ENCODE results near the gene SPCS2. TPM values are rescaled to one million over a fixed set of nuclear protein-coding genes. Genes with fewer than 3 reads are reported as not detected.
"Not testable (repeated sequence)": the region's sequence is repeated elsewhere in the genome, so short reads cannot be mapped to it uniquely, and the experiment has no call there.

SPCS2 gene
- total RNA-seq, 1 experiment from 2014 or later = 15.6 TPM

DNA sequence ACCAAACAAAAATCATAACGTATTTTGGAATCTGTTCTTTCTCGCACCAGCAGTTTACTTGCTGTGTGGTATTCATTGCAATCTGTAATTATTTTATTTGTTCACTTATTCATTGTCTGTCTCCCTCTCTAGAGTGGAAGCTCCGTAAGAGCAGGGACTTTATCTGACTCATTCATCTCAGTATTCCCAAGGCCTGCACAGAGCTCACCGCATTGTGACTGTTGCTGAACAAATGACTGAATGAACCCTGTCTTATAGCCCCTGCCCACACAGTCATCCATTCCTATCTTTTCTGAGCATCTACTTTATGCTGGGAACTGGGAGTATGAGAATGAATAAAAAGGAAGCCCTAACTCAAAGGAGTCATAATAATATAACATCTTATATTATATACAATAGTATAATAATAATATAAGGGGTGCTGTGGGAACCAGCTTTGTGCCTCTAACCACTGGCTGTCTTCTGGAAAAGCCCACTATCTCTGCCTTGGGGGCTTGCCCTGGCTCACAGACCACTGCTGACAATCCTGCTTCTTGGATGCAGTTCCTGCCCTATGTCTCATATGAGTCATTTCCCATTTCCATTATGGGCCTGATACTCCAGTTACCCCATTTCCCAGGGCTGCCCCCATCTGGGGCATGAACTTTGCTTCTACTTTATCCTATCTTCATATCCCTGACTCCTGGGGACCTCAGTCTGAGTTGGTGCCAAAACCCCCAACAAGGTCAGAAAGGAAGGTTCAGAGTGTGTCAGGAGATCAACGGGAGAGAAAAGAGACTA is 11.2 kb upstream of the SPCS2 start:
- peak; percentile 2 for DNase-seq
- H3K4me3 ChIP-seq = no peak overlapping the region
- H3K36me3 ChIP-seq = peaks cover 13% of the 10 kb centered on the region
- no peaks in the 10 kb centered on the region for H3K9me3 ChIP-seq
- no peaks in the 10 kb centered on the region for H3K27me3 ChIP-seq

DNA sequence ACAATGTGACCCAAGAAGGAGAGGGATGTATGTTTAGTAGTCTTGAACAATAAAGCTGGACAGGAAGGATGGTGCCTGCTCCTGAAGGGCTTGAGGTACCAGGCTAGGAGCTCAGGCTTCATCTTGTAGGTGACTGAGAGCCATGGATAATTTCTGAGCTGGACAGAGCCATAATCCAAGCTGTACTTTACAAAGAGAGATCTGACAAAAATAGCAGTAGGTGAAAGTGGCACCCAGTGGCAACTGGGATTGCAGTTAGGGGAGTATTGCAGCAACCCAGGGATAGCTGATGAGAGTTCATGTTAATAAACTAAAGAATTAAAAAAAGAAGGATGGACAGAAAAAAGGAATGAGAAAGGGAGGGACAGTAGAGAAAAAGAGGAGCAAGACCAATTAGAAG is 7.6 kb upstream of the SPCS2 start:
- peaks cover 11% of the 10 kb centered on the region for H3K36me3 ChIP-seq
- DNase-seq = no peak

GRCh38 chr11:74942073-74942759 is 6.8 kb upstream of the SPCS2 start:
- DNase-seq = no peak
- H3K4me3 ChIP-seq = no peak overlapping the region
- no peaks in the 10 kb centered on the region for H3K27me3 ChIP-seq
- H3K9me3 ChIP-seq = no peaks in the 10 kb centered on the region
- peaks cover 10% of the 10 kb centered on the region for H3K36me3 ChIP-seq

More for the DNA sequence above, 7.6 kb upstream of the SPCS2 start:
- Histone ChIP-seq H3K27me3 (no peaks in the 10 kb centered on the region), H3K4me3 (no peak overlapping the region), H3K9me3 (no peaks in the 10 kb centered on the region)

- no peaks in the 10 kb centered on the region for H3K9me3 ChIP-seq
- peak overlapping the region; percentile 92 for H3K4me3 ChIP-seq
- peaks cover 27% of the 10 kb centered on the region for H3K36me3 ChIP-seq
- no peaks in the 10 kb centered on the region for H3K27me3 ChIP-seq
- DNase-seq = peak; percentile 1
Measured at GRCh38 chr11:74948546-74948897, 544 bp upstream of the SPCS2 start.

- Histone ChIP-seq H3K9me3 (no peaks in the 10 kb centered on the region), H3K4me3 (peak overlapping the region; percentile 92), H3K36me3 (peaks cover 32% of the 10 kb centered on the region), H3K27me3 (no peaks in the 10 kb centered on the region)
- no peak for DNase-seq
Measured at GRCh38 chr11:74949753-74950137, 679 bp downstream of the SPCS2 start.

- H3K27me3 ChIP-seq = no peaks in the 10 kb centered on the region
- H3K36me3 ChIP-seq = peaks cover 35% of the 10 kb centered on the region
- peak overlapping the region; percentile 92 for H3K4me3 ChIP-seq
- H3K9me3 ChIP-seq = no peaks in the 10 kb centered on the region
- no peak for DNase-seq
Measured at GRCh38 chr11:74950374-74950969, 1.4 kb downstream of the SPCS2 start.

DNA sequence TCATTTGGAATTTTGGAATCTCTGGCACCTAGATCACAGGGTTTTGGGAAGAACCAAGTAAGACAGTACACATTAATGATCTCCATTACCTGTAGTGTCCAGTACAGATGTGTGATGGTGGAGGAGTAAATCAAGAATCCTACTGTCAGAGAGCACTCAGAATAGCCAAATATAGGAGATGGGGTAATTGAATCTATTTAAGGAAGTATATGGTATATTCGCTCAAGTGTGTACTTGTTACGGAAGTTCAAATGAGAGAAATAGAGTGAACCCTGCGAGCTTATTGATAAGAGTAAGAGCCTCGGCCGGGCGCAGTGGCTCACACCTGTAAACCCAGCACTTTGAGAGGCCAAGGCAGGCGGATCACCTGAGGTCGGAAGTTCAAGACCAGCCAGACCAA is 2.2 kb downstream of the SPCS2 start:
- Histone ChIP-seq H3K9me3 (no peaks in the 10 kb centered on the region), H3K27me3 (no peaks in the 10 kb centered on the region), H3K4me3 (no peak overlapping the region), H3K36me3 (peaks cover 35% of the 10 kb centered on the region)
- no peak for DNase-seq

- H3K9me3 ChIP-seq = no peaks in the 10 kb centered on the region
- H3K27me3 ChIP-seq = no peaks in the 10 kb centered on the region
- DNase-seq = no peak
- H3K4me3 ChIP-seq = no peak overlapping the region
- peaks cover 39% of the 10 kb centered on the region for H3K36me3 ChIP-seq
Measured at GRCh38 chr11:74952752-74953151, 3.7 kb downstream of the SPCS2 start.

DNA sequence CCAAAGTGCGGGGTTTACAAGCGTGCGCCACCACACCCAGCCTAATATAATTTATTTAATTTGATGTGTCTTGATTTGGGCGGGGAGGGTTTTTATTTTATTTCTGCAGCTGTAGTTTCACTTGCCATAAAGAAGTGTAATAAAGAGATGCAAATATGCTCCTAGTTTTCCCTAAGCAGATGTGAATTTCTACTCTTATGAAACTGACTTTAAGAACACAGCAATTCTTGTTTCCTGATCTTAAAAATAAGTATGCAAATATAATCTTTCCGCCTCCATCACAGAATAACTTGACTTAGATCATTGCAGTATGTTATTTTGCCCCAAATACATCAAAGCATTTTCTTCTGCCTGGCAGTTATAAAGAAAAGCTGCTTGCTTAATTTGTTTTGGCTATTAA is 4.4 kb downstream of the SPCS2 start:
- Histone ChIP-seq H3K4me3 (no peak overlapping the region), H3K36me3 (peaks cover 45% of the 10 kb centered on the region), H3K9me3 (no peaks in the 10 kb centered on the region), H3K27me3 (no peaks in the 10 kb centered on the region)
- no peak for DNase-seq

- Histone ChIP-seq H3K27me3 (no peaks in the 10 kb centered on the region), H3K4me3 (no peak overlapping the region), H3K9me3 (no peaks in the 10 kb centered on the region), H3K36me3 (peaks cover 45% of the 10 kb centered on the region)
- DNase-seq = no peak
Measured at GRCh38 chr11:74954199-74954598, 5.1 kb downstream of the SPCS2 start.

DNA sequence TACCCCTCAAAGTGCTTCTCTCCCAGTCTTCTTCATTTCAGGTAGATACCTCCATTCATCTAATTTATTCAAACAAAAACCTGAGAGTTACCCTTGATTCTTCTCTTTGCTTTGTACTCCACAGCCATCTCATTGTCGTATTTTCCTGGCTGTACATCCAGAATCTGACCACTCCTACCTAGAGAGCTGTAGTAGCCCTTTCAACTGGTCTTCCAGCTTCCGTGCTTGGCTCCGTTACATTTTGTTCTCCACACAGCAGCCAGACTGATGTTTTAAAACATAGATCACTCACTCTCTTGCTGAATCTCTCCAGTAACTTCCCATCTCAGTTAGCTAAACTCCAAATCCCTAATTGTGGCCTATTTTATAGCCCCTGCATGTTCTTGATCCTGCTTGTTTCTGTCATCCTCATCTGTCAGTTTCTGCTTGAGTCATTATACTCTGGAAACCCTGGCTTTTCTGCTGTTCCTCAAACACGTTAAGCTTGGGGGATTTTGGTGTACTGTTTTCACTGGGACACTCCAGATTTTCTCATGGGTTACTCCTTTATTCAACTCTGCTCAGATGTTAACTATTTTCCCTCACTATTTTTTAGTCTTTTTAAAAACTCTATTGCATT is 7.4 kb downstream of the SPCS2 start:
- no peak overlapping the region for H3K4me3 ChIP-seq
- H3K9me3 ChIP-seq = no peaks in the 10 kb centered on the region
- no peaks in the 10 kb centered on the region for H3K27me3 ChIP-seq
- peaks cover 49% of the 10 kb centered on the region for H3K36me3 ChIP-seq
- no peak for DNase-seq

DNA sequence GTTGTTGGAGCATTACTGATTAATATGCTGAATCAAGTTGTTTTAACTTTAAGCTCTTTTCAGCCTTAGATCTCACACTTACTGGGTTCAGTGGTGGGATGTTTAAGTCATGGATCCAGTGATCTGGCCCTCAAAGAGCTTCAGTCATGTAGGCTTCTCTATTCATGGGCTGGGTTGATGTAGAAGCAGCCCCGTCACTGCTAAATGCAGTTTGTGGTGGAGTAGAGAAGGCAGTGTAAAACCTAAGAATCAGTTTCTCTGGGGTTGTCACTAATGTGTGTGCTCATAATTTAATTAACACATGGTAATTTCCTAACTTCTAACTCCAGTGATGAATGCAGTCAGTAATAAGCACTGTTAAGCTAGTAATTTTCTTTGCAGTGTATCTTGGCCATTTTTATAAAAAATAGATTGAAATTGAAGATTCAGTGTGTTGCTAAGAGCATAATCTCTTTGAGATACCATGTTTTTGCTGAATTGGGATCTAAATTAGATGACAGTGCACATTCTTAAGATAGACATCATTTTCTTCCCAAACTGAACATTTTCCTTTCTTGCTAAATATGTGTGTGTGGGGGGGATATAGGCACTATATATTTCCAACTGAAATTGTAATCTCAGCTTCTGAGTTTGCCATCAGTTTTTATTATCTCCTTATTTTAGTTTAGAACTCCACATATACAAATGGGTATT is 9.0 kb downstream of the SPCS2 start:
- DNase-seq = no peak

DNA sequence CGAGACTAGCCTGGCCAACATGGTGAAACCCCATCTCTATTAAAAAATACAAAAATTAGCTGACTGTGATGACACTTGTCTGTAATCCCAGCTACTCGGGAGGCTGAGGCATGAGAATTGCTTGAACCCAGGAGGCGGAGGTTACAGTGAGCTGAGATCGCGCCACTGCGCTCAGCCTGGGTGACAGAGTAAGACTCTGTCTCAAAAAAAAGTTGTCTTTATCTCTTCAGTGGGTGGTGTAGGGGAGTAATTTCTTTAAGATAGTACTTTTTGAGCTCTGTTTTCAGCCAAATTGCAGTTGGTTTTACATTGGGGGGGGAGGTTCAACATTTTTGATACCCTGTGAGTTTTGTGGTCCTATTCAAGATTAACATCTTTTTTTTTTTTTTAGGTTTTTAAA is 11.1 kb downstream of the SPCS2 start:
- not testable (repeated sequence) for H3K4me3 ChIP-seq, H3K27me3 ChIP-seq, DNase-seq, H3K9me3 ChIP-seq
- H3K36me3 ChIP-seq = peaks cover 45% of the 10 kb centered on the region

More for the DNA sequence above, 9.0 kb downstream of the SPCS2 start:
- H3K4me3 ChIP-seq = no peak overlapping the region
- H3K36me3 ChIP-seq = peaks cover 48% of the 10 kb centered on the region
- no peaks in the 10 kb centered on the region for H3K27me3 ChIP-seq
- H3K9me3 ChIP-seq = no peaks in the 10 kb centered on the region

- no peaks in the 10 kb centered on the region for H3K9me3 ChIP-seq
- no peak for DNase-seq
- no peak overlapping the region for H3K4me3 ChIP-seq
- peaks cover 58% of the 10 kb centered on the region for H3K36me3 ChIP-seq
- H3K27me3 ChIP-seq = no peaks in the 10 kb centered on the region
Measured at GRCh38 chr11:74966651-74967050, 17.6 kb downstream of the SPCS2 start.

GRCh38 chr11:74970852-74971395 is 21.9 kb downstream of the SPCS2 start:
- Histone ChIP-seq H3K4me3 (no peak overlapping the region), H3K9me3 (no peaks in the 10 kb centered on the region), H3K36me3 (peaks cover 63% of the 10 kb centered on the region), H3K27me3 (no peaks in the 10 kb centered on the region)
- no peak for DNase-seq

- Histone ChIP-seq H3K9me3 (no peaks in the 10 kb centered on the region), H3K4me3 (no peak overlapping the region), H3K27me3 (no peaks in the 10 kb centered on the region), H3K36me3 (peaks cover 62% of the 10 kb centered on the region)
- DNase-seq = no peak
Measured at GRCh38 chr11:74971424-74971823, 22.4 kb downstream of the SPCS2 start.

All from MG63 (cell line).